IPS DF 4.7 (cell line): ENCODE data around the gene BICD2.

Source experiments
- DNase-seq: peaks from one replicate; pipeline ENCODE4 v3.0.0-alpha.2; 2013; ENCODE audit warnings: low spot score; ENCODE audit errors: extremely low read depth

BICD2 gene

GRCh38 chr9:92727716-92728700, 36.6 kb downstream of the BICD2 start:
- DNase-seq, result no peak

GRCh38 chr9:92726971-92727715, 37.5 kb downstream of the BICD2 start:
- no peak for DNase-seq

GRCh38 chr9:92726348-92726747, 38.3 kb downstream of the BICD2 start:
- no peak for DNase-seq

- no peak for DNase-seq
Measured at GRCh38 chr9:92725766-92726165, 38.9 kb downstream of the BICD2 start.

GRCh38 chr9:92725266-92725545, 39.4 kb downstream of the BICD2 start:
- DNase-seq, result no peak

GRCh38 chr9:92724528-92725265, 39.9 kb downstream of the BICD2 start:
- DNase-seq, result no peak

- DNase-seq, result no peak
Measured at GRCh38 chr9:92723801-92724323, 40.8 kb downstream of the BICD2 start.

GRCh38 chr9:92723299-92723625, 41.4 kb downstream of the BICD2 start:
- DNase-seq, result no peak

- no peak for DNase-seq
Measured at GRCh38 chr9:92722386-92723298, 42.0 kb downstream of the BICD2 start.

GRCh38 chr9:92721548-92721947, 43.1 kb downstream of the BICD2 start:
- no peak for DNase-seq

GRCh38 chr9:92720807-92721535, 43.7 kb downstream of the BICD2 start:
- no peak for DNase-seq

- no peak for DNase-seq
Measured at GRCh38 chr9:92720209-92720765, 44.3 kb downstream of the BICD2 start.

- no peak for DNase-seq
Measured at GRCh38 chr9:92719028-92719647, 45.5 kb downstream of the BICD2 start.

GRCh38 chr9:92718086-92719001, 46.3 kb downstream of the BICD2 start:
- DNase-seq, result no peak

- DNase-seq, result no peak
Measured at GRCh38 chr9:92717201-92718085, 47.2 kb downstream of the BICD2 start.

- DNase-seq, result no peak
Measured at GRCh38 chr9:92716557-92716956, 48.1 kb downstream of the BICD2 start.
